Measurements from ENCODE around the gene UNC13D.
"Not testable (repeated sequence)": the region's sequence is repeated elsewhere in the genome, so short reads cannot be mapped to it uniquely, and the experiment has no call there.

Gene UNC13D

GRCh38 chr17:75874323-75875181, 30.3 kb upstream of the UNC13D start:
- no peak for DNase-seq

GRCh38 chr17:75873587-75874322, 29.6 kb upstream of the UNC13D start:
- DNase-seq, result no peak

DNA sequence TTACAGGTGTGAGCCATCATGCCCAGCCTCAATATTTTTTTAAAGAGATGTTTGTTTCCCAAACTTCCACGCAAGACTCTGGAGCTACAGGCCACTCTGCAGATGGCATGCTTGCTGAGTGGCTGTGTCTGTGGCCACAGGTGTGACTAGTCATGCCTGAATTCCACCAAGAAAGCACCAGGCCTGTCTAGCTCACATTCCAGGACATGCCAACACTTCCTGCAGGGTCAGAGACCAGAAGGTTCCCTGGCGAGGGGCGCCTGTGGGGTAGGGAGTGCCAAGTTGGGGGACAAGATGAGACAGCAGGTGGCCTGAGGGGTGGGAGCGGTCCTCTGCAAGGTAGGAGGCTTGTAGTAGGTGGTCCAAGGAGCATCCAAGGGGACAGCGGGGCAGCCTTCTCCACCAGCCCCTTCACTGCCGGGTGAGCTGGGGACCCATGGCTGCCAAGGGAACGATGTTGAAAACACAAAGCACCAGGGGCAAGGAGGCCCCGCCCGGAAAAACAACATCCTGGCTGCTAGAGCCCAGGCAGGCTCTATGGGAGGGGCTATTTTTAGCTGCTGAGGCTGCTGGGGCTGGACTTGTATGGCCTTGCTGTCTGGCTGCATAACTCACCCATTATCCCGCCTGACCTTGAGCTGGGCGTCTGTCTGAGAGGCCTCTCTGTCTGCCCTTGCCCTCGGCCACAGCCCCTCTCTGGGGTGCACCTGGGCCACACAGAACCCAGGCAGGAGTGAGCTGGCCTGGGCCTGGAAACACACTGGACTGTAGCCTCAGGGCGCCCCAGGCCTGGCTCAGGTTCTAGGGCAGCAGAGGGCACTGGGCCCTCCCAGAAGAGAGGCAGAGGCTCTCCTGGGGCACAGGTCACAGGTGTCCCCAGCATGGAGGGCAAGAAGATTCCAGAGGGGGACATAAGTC, 28.5 kb upstream of the UNC13D start:
- no peak for DNase-seq

- DNase-seq, result not testable (repeated sequence)
These were observed 26.0 kb upstream of the UNC13D start for GRCh38 chr17:75870228-75870627.

DNA sequence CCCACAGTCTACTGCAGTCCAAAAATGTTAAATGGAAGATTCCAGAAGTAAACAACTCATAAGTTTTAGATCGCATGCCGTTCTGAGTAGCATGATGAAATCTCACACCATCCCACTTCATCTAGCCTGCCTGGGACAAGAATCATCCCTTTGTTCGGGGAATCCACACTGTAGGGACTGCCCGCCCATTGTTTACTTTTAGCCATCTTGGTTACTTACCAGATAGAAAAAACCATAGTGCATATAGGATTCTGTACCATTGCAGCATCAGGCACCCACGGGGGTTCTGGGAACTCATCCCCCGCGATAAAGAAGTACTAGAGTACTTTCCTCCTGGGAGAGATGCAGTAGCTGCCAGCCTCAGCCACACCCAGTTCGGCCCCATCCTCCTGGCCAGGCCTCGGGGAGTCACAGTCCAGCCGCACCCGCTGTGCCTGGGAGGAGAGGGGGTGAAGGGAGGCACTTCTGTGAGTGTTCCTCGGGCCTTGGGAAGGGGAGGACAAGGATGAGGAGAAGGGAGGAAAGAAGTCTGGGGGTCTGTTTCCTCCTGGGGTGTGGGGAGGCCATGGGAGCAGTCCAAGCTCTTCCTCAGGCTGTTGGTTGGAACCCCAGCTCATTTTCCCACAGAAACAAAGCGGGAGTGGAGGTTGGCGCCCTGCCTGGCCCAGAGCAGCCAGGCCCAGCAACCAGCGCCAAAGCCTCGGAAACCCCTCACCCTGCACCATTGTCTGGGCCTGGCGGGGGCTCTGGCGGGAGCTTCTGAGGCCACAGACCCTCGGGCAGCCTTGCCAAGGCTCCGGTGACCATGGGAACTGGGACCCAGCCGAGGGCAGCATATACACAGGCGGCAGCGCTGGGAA, 25.3 kb upstream of the UNC13D start:
- no peak for DNase-seq

DNA sequence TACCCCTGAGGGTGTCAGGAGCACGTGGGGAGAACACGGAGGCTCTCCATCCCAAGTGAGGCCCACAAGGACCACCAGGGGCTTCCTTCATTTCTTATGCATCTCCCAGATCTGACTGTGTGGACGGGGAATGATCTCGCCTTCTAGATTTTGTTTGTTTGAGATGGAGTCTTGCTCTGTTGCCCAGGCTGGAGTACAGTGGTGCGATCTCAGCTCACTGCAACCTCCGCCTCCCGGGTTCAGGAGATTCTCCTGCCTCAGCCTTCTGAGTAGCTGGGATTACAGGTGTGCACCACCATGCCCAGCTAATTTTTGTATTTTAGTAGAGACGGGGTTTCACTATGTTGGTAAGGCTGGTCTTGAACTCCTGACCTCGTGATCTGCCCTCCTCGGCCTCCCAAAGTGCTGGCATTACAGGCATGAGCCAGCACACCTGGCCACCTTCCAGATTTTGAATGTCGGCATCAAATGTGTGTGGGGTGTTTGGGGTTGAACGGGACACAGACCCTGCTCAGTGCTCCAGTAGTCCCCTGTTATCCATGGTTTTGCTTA, 24.6 kb upstream of the UNC13D start:
- not testable (repeated sequence) for DNase-seq

DNA sequence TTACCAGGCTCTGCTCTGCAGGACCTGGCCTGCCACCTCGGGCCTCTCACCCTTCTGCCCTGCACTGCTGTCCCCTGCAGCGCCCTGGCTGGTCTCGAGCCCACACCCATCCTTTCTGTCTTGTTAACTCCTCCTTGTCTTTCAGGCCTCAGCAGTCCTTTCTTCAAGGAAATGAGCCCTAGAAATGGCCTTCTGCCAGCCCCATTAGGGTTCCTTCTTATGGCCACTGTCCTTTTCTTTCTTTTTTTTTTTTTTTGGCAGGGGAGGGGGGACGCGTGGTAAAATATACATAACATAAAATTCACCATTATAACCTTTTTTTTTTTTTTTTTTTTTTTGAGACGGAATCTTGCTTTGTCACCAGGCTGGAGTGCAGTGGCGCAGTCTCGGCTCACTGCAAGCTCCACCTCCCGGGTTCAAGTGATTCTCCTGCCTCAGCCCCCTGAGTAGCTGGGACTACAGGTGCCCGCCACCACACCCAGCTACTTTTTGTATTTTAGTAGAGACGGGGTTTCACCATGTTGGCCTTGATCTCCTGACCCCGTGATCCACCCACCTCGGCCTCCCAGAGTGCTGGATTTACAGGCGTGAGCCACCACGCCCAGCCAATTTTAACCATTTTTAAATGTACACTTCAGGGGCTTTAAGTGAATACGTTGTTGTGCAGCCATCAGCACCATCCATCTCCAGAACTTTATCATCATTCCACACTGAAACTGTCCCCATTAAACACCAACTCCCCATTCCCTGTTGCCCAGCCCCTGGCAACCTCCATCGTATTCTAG, 21.4 kb upstream of the UNC13D start:
- not testable (repeated sequence) for DNase-seq

GRCh38 chr17:75864887-75865286, 20.7 kb upstream of the UNC13D start:
- DNase-seq, result not testable (repeated sequence)

GRCh38 chr17:75864448-75864871, 20.3 kb upstream of the UNC13D start:
- DNase-seq, result no peak

DNA sequence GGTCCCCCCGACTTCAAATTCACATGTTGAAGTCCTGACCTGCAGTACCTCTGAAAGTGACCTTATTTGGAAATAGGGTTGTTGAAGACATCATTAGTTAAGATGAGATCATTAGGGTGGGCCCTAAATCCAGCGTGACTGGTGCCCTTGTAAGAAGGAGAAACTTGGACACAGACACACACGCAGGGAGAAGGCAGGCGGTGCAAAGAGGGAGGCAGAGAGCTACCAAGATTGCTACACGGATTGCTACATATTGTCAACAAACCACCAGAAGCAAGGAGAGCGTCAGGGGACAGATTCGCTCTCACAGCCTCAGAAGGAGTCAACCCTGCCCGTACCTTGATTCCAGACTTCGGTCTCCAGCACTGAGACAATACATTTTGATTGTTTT, 17.7 kb upstream of the UNC13D start:
- DNase-seq, result no peak

DNA sequence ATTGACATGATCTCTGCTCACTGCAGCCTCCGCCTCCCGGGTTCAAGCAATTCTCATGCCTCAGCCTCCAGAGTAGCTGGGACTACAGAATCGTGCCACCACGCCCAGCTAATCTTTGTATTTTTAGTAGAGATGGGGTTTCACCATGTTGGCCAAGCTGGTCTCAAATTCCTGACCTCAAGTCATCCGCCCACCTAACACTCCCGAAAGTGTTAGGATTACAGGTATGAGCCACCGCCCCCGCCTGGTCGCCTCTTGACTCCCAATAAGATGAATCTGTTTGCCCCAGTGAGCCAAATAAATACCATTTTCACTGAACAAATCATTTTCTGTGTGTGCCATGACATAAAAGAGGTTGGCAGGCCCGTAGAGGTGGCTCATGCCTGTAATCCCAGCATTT, 15.2 kb upstream of the UNC13D start:
- not testable (repeated sequence) for DNase-seq

GRCh38 chr17:75856062-75856756, 12.0 kb upstream of the UNC13D start:
- DNase-seq, result no peak

GRCh38 chr17:75855310-75856061, 11.3 kb upstream of the UNC13D start, which contains the start of gene WBP2:
Gene WBP2 (minus strand): TSS chr17:75855335. CDS start chr17:75855297, 38 bp downstream.
- peak; percentile 98 for DNase-seq

GRCh38 chr17:75854881-75855309, 10.7 kb upstream of the UNC13D start:
- DNase-seq, result no peak

GRCh38 chr17:75854101-75854748, 10.0 kb upstream of the UNC13D start:
- no peak for DNase-seq

DNA sequence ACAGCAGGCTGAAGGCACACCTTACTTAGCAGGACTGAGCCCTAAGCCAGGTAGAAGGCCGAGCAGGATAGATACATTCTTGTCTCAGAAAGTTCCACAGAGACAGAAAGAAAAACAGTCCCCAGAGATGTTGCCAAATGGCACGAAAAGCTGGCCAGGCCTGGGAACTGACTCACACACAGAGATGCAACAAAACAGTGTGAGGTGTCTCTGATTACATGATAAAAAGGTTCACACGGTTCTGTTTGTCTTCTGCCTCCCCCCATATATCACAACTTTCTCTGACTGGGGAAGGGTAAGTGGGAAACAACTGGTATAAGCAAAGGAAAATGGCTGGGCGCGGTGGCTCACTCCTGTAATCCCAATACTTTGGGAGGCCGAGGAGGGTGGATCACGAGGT, 9.2 kb upstream of the UNC13D start:
- DNase-seq, result no peak

DNA sequence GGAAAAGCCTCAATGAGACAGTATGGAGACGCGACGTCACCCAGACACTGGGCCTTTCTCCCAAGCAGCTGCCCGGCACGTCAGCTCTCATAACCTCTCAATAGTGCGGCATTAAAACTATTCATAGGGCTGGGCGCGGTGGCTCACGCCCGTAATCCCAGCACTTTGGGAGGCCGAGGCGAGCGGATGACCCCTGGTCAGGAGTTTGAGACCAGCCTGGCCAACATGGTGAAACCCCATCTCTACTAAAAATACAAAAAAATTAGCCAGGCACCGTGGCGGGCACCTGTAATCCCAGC, 7.4 kb upstream of the UNC13D start:
- not testable (repeated sequence) for DNase-seq

GRCh38 chr17:75850928-75851692, 6.9 kb upstream of the UNC13D start:
- DNase-seq, result no peak
